ENCODE data around the gene FNDC3B. TPM values are rescaled to one million over a fixed set of nuclear protein-coding genes. Genes with fewer than 3 reads are reported as not detected.

The FNDC3B gene
- total RNA-seq, 2 donors from 2014 or later = 12.0 to 17.7 TPM

DNA sequence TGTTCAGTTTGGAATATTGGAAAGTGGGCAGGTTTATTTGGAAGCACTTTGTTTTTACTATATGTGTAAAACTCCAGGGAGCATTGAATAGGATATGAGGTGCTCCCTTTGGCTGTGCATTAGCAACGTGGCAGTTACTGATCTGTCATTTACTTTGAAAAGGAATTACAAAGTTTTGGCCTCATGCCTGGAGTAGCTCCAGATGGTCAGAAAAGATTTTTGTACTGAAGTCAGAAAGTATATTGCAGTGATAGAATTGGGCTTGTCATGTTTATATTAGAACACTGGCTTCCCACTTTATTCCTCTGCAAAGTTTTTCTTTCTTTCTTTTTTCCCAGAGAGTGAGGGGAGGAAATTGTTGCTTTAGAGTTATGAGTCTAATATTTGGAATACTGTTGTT lies 26.1 kb downstream of the FNDC3B start:
- Mint-ChIP-seq H3K4me1 (ENCODE audit: low read depth) (peaks cover 24% of the 10 kb centered on the region), H3K27me3 (ENCODE audit: low read depth) (no peaks in the 10 kb centered on the region), H3K4me3 (no peak overlapping the region), H3K36me3 (ENCODE audit: insufficient read depth in 2 of 2) (peaks cover 2% of the 10 kb centered on the region in 2 donors), H3K27ac (no peak overlapping the region), H3K9me3 (no peaks in the 10 kb centered on the region)
- DNase-seq (no peak), ATAC-seq (replicated peaks in 1 of 2) (no peak)

- ATAC-seq (replicated peaks in 1 of 2) (no peak), DNase-seq (no peak)
- Mint-ChIP-seq H3K27ac (no peak overlapping the region), H3K27me3 (ENCODE audit: low read depth) (no peaks in the 10 kb centered on the region), H3K36me3 (ENCODE audit: insufficient read depth in 2 of 2) (peaks cover 2% of the 10 kb centered on the region in 2 donors), H3K4me1 (ENCODE audit: low read depth) (peaks cover 24% of the 10 kb centered on the region), H3K4me3 (no peak overlapping the region), H3K9me3 (no peaks in the 10 kb centered on the region)
Observed at GRCh38 chr3:172065967-172066762, 26.8 kb downstream of the FNDC3B start.

GRCh38 chr3:172066880-172067796 lies 27.8 kb downstream of the FNDC3B start:
- Mint-ChIP-seq H3K27me3 (ENCODE audit: low read depth) (no peaks in the 10 kb centered on the region), H3K27ac (peak overlapping the region; percentile 39), H3K4me3 (peak overlapping the region; percentile 38 to 56)

GRCh38 chr3:172067837-172068440 lies 28.6 kb downstream of the FNDC3B start:
- no peak for DNase-seq
- H3K27ac Mint-ChIP-seq = no peak overlapping the region
- H3K9me3 Mint-ChIP-seq = no peaks in the 10 kb centered on the region
- H3K36me3 Mint-ChIP-seq (ENCODE audit: insufficient read depth in 2 of 2) = peaks cover 0 to 2% of the 10 kb centered on the region in 2 donors
- H3K4me3 Mint-ChIP-seq = no peak overlapping the region
- H3K27me3 Mint-ChIP-seq (ENCODE audit: low read depth) = no peaks in the 10 kb centered on the region
- no peak for ATAC-seq (replicated peaks in 1 of 2)
- peaks cover 24% of the 10 kb centered on the region for H3K4me1 Mint-ChIP-seq (ENCODE audit: low read depth)

More at GRCh38 chr3:172066880-172067796, 27.8 kb downstream of the FNDC3B start:
- no peak for DNase-seq
- Mint-ChIP-seq H3K9me3 (no peaks in the 10 kb centered on the region), H3K36me3 (ENCODE audit: insufficient read depth in 2 of 2) (peaks cover 2% of the 10 kb centered on the region in 2 donors), H3K4me1 (ENCODE audit: low read depth) (peaks cover 24% of the 10 kb centered on the region)
- peak in 1 of 2 donors; percentile 21 for ATAC-seq (replicated peaks in 1 of 2)

GRCh38 chr3:172068977-172069376 lies 29.6 kb downstream of the FNDC3B start:
- ATAC-seq (replicated peaks in 1 of 2) (no peak), DNase-seq (no peak)
- Mint-ChIP-seq H3K9me3 (no peaks in the 10 kb centered on the region), H3K36me3 (ENCODE audit: insufficient read depth in 2 of 2) (no peaks in the 10 kb centered on the region), H3K4me3 (no peak overlapping the region), H3K27ac (no peak overlapping the region), H3K27me3 (ENCODE audit: low read depth) (no peaks in the 10 kb centered on the region), H3K4me1 (ENCODE audit: low read depth) (peaks cover 24% of the 10 kb centered on the region)

DNA sequence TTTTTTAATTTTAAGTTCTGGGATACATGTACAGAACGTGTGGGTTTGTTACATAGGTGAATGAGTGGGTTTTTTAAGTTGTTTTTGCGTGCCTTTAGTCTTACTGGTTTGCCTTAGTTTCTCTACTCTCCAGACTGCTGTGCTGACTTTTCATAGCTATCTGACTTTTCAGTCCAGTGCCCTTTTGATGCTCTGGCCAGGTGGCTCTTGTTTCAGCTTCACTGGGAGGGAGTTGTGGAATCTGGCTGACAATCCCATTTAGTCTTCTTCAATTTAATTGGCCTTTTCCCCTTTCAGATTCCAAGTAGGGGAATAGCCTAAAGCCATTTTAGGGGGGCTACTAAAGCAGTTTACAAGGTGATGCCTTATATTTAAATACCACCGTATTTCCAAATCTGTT lies 30.1 kb downstream of the FNDC3B start:
- Mint-ChIP-seq H3K9me3 (no peaks in the 10 kb centered on the region), H3K27ac (no peak overlapping the region), H3K36me3 (ENCODE audit: insufficient read depth in 2 of 2) (no peaks in the 10 kb centered on the region), H3K4me1 (ENCODE audit: low read depth) (peaks cover 24% of the 10 kb centered on the region), H3K4me3 (no peak overlapping the region), H3K27me3 (ENCODE audit: low read depth) (no peaks in the 10 kb centered on the region)
- no peak for DNase-seq
- no peak for ATAC-seq (replicated peaks in 1 of 2)

DNA sequence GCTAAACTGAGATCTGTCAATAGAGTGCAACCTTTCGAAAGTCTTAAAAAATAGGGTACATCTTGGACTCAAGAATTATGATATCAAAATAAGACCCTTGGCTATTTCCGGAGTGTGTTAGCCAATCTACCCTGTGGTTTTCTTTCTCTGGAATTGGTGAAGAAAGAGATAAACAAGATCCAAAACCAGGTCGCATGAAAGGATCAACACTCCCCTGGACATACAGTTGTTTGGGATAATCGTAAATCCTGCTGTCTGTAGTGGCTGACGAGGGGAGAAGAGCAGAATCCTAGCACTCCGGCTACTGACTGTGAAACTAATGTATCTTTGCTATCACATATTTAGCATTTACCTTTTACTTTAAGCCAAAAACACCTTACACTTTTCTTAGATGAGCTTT lies 30.9 kb downstream of the FNDC3B start:
- H3K4me3 Mint-ChIP-seq = no peak overlapping the region
- no peak overlapping the region for H3K27ac Mint-ChIP-seq
- H3K36me3 Mint-ChIP-seq (ENCODE audit: insufficient read depth in 2 of 2) = no peaks in the 10 kb centered on the region
- no peak for DNase-seq
- H3K4me1 Mint-ChIP-seq (ENCODE audit: low read depth) = peaks cover 24% of the 10 kb centered on the region
- ATAC-seq (replicated peaks in 1 of 2) = no peak
- H3K9me3 Mint-ChIP-seq = no peaks in the 10 kb centered on the region
- no peaks in the 10 kb centered on the region for H3K27me3 Mint-ChIP-seq (ENCODE audit: low read depth)

- H3K4me1 Mint-ChIP-seq (ENCODE audit: low read depth) = peaks cover 24% of the 10 kb centered on the region
- H3K27ac Mint-ChIP-seq = no peak overlapping the region
- ATAC-seq (replicated peaks in 1 of 2) (no peak), DNase-seq (no peak)
- H3K27me3 Mint-ChIP-seq (ENCODE audit: low read depth) = no peaks in the 10 kb centered on the region
- H3K4me3 Mint-ChIP-seq = no peak overlapping the region
- H3K9me3 Mint-ChIP-seq = peaks cover 0 to 2% of the 10 kb centered on the region in 2 donors
- no peaks in the 10 kb centered on the region for H3K36me3 Mint-ChIP-seq (ENCODE audit: insufficient read depth in 2 of 2)
Observed at GRCh38 chr3:172070802-172071201, 31.4 kb downstream of the FNDC3B start.

DNA sequence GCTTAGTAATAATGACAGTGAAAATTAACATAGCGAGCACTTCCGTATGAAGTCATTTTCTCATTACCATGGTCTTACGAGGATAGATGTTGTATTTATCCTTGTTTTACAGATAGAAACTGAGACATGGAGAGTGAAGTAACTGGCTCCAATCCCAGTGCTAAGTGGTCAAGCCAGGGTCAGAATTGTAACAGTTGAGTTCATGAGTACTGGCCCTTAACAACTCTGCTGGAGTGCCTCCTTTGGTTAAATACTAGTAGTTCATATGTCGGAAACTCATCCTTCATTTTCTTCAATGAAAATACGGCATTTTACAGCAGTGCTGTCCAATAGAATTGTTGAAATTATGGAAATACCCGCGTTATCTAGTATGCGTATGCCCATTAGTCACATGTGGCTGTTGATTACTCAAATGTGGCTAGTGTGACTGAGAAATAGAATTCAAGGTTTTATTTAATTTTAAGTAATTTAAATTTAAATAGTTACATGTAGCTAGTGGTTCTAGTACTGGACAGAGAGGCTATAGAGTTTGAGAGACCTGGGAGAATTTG lies 32.5 kb downstream of the FNDC3B start:
- peaks cover 13% of the 10 kb centered on the region for H3K4me1 Mint-ChIP-seq (ENCODE audit: low read depth)
- no peaks in the 10 kb centered on the region for H3K36me3 Mint-ChIP-seq (ENCODE audit: insufficient read depth in 2 of 2)
- H3K4me3 Mint-ChIP-seq = no peak overlapping the region
- ATAC-seq (replicated peaks in 1 of 2) (no peak), DNase-seq (no peak)
- H3K27ac Mint-ChIP-seq = no peak overlapping the region
- H3K27me3 Mint-ChIP-seq (ENCODE audit: low read depth) = no peaks in the 10 kb centered on the region
- H3K9me3 Mint-ChIP-seq = peaks cover 0 to 2% of the 10 kb centered on the region in 2 donors

DNA sequence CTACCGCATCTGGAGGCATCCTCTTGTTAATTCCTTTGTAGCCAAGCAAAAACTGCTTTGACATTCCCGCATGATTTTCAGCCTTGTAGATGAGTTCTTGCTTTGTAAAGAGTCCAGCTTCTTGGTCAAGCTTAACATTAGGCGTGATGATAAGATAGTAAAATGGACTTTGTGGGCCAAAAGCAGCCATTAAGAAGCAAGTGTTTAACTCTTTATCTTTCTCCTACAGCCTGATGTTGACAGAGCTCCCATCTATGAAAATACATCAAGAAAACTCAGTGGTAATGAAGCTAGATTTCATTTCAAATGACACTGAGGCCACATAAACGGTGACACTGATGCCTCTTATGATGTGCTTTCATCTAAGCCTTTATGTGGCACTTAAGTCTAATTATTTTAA lies 33.2 kb downstream of the FNDC3B start:
- Mint-ChIP-seq H3K27ac (no peak overlapping the region), H3K27me3 (ENCODE audit: low read depth) (no peaks in the 10 kb centered on the region), H3K36me3 (ENCODE audit: insufficient read depth in 2 of 2) (no peaks in the 10 kb centered on the region), H3K9me3 (peaks cover 0 to 2% of the 10 kb centered on the region in 2 donors), H3K4me1 (ENCODE audit: low read depth) (peaks cover 6% of the 10 kb centered on the region), H3K4me3 (no peak overlapping the region)
- DNase-seq = no peak
- ATAC-seq (replicated peaks in 1 of 2) = no peak

DNA sequence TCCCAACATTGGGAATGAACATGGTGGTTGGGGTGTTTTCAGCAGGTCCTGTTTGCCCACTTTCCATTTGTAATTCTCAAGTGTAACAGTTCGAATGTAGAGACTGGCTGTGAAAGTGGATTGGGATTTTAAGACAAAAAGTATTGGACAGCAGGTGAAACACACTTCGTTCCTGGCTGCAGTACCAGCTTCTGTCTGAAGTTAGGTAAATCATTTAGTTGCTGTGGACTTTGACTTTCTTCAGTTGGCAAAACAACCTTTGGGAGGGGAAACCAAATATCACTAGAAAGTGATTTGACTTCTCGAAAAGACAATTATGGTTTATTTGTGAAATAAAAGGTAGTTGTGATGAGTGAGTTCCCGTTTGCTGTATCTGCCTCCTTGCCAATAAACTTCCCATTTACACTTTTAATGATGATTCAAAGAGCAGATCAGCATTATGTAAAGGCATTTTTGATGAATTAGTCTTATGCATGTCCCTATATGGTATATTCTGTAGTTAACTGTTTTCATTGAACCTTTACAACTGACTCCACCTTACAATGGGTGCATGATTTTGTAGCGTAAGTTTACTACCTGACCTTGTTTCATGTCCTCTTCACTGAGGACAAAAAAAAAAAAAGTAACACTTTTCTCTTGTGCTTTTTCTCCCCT lies 34.0 kb downstream of the FNDC3B start:
- DNase-seq (no peak), ATAC-seq (replicated peaks in 1 of 2) (no peak)
- Mint-ChIP-seq H3K4me3 (no peak overlapping the region), H3K27ac (no peak overlapping the region), H3K27me3 (ENCODE audit: low read depth) (no peaks in the 10 kb centered on the region), H3K36me3 (ENCODE audit: insufficient read depth in 2 of 2) (no peaks in the 10 kb centered on the region), H3K9me3 (peaks cover 0 to 2% of the 10 kb centered on the region in 2 donors), H3K4me1 (ENCODE audit: low read depth) (no peaks in the 10 kb centered on the region)

DNA sequence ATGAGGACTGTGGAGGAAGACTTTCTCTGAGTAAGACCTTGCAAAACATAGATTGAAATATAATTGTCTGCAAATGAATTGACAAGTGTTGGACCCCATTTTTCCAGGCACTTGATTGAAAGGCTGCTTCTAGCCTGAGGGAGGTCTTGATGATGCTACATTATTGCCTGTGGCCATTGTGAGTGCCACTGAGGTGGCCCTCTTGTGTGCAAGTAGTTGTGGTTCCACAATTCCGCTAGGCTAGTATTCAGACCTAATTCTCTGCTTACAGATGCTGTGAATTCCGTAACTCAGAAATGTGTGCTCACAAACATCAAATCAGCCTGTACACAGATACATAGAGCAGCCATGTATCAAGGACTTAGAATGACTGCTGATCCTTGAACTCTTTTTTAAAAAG lies 34.7 kb downstream of the FNDC3B start:
- no peak for DNase-seq
- Mint-ChIP-seq H3K4me1 (ENCODE audit: low read depth) (no peaks in the 10 kb centered on the region), H3K36me3 (ENCODE audit: insufficient read depth in 2 of 2) (no peaks in the 10 kb centered on the region), H3K27me3 (ENCODE audit: low read depth) (no peaks in the 10 kb centered on the region), H3K9me3 (peaks cover 0 to 2% of the 10 kb centered on the region in 2 donors), H3K4me3 (no peak overlapping the region), H3K27ac (no peak overlapping the region)
- ATAC-seq (replicated peaks in 1 of 2) = no peak
